Measurements from ENCODE around the gene TMEM132E.

- TF ChIP-seq POLR2A (IDR thresholded peaks at IDR 0.05), result no peak
- TF ChIP-seq, protein P1, sequence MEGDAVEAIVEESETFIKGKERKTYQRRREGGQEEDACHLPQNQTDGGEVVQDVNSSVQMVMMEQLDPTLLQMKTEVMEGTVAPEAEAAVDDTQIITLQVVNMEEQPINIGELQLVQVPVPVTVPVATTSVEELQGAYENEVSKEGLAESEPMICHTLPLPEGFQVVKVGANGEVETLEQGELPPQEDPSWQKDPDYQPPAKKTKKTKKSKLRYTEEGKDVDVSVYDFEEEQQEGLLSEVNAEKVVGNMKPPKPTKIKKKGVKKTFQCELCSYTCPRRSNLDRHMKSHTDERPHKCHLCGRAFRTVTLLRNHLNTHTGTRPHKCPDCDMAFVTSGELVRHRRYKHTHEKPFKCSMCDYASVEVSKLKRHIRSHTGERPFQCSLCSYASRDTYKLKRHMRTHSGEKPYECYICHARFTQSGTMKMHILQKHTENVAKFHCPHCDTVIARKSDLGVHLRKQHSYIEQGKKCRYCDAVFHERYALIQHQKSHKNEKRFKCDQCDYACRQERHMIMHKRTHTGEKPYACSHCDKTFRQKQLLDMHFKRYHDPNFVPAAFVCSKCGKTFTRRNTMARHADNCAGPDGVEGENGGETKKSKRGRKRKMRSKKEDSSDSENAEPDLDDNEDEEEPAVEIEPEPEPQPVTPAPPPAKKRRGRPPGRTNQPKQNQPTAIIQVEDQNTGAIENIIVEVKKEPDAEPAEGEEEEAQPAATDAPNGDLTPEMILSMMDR (IDR thresholded peaks at IDR 0.05), result no peak
Observed at GRCh38 chr17:34549966-34550365, 29.4 kb upstream of the TMEM132E start.

Measured in right lobe of liver (tissue), 4 donors.